SK-N-SH (cell line): Measurements from ENCODE around the gene ATF6.

Experiments used
- CHD2 ChIP-seq: fragments of 150-350 bp; IDR thresholded peaks from 2 replicates; pipeline ENCODE4 v1.6.1; 2018; ENCODE audit warnings: low read length; ENCODE audit not compliant: partially characterized antibody
- CTCF ChIP-seq: fragments of 200-600 bp; sonication (generic); IDR thresholded peaks from 2 replicates; pipeline ENCODE4 v1.6.1; 2017; ENCODE audit warnings: antibody characterized with exemption, mild to moderate bottlenecking, moderate library complexity
- EZH2phosphoT487 ChIP-seq: fragments of 200-600 bp; sonication (generic); IDR thresholded peaks from 2 replicates; pipeline ENCODE4 v1.6.1; 2017; ENCODE audit warnings: low read depth, mixed run types, mild to moderate bottlenecking, antibody characterized with exemption, moderate library complexity, borderline replicate concordance
- POLR2AphosphoS5 ChIP-seq: IDR thresholded peaks from 2 replicates; pipeline ENCODE4 v1.6.1; 2012; ENCODE audit warnings: low read depth, low read length
- RAD21 ChIP-seq: IDR thresholded peaks from 2 replicates; pipeline ENCODE4 v1.6.1; 2012; ENCODE audit warnings: mild to moderate bottlenecking, low read length
- RFX5 ChIP-seq: IDR thresholded peaks from 2 replicates; pipeline ENCODE4 v1.6.1; 2012; ENCODE audit warnings: mild to moderate bottlenecking, improper control_type of control experiment, low read length
- TCF12 ChIP-seq: IDR thresholded peaks from 2 replicates; pipeline ENCODE4 v1.4.0; 2012
- ZBTB33 ChIP-seq: IDR thresholded peaks from 2 replicates; pipeline ENCODE4 v1.4.0; 2012; ENCODE audit warnings: low read depth, borderline replicate concordance

DNA sequence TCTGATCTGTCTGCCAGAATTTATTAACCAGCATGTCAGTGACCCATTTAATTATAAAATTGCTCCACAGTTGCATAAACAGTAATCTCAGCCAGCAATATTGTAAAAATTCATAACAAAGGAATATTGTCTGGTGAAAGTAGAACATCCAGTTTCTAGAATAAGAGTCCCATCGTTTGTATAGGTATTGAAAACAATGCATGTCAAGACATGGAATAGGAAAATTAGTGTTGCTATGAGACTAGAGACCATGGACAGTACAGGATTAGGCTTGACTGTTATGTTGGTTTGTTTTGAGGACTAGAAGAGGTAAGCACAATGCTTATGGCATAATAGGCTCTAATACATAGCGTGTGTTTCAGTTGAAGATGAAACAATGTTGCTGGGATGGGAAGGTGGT lies 37.1 kb downstream of the ATF6 start:
- no peak for TF ChIP-seq ZBTB33
- no peak for TF ChIP-seq CTCF
- TF ChIP-seq EZH2phosphoT487: no peak
- no peak for TF ChIP-seq RAD21
- TF ChIP-seq POLR2AphosphoS5: no peak
- no peak for TF ChIP-seq RFX5
- TF ChIP-seq CHD2: no peak
- no peak for TF ChIP-seq TCF12
